ENCODE measurements around the gene FMO3.

The FMO3 gene

DNA sequence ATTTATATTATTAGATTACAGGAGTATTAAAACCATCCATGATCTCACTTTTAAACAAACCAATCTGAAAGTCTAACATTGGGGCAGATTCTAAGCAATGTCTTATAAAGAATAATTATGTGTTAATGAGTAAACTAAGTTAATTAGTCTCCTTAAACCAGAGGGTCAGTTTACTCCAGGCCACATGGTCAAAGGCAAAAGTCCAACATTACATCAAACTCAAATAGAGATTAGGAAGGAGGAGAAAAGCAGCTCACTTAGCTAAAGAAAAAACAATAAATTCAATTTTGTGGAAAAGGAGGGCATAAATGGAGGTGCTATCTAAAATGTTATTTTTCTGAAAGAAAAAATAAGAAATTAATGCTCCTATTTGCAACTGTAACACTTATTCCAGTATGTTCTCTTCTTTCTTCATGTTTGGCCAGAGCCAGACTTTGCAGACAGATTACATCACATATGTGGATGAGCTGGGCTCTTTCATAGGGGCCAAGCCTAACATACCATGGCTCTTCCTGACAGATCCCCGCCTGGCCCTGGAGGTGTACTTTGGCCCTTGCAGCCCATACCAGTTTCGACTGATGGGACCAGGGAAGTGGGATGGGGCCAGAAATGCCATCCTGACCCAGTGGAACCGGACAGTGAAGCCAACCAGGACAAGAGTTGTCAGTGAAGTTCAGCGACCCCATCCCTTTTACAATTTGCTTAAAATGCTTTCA, 70.1 kb downstream of the FMO3 start:
- no peak for FAIRE-seq

DNA sequence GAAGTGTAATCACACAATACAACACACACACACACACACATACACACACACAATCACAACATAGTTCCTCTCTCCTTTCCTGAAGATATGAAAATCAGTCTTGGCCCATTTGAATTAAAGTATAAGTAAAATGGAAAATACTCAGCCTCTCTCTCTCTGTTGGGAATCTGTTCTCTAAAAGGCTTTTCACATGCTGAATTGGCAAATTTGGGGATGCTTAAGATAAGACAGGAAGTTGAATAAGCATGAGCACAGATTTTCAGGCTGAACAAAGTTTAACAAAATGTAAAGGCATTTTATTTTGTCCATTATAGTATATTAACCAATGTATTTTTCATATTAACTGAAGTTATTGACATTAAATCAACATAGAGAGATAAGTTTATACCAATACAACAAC, 70.7 kb downstream of the FMO3 start:
- no peak for FAIRE-seq

DNA sequence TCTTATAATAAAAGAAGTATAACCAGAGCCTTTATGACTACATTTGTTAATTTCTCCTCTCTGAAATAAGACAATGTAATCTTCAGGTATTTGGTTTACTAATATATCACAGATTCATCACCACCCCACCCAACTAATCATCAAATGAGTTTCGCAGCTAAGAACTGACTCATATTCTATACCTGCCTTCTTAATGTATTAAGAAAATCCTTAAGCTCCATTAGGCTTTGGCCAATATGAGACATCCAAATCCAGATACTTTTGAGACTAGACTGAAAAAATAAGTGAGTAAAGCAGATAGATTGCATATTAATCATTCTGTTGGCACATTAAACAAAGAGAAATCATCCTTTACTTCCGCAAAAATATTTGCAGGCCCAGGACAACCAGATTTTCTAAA, 75.7 kb downstream of the FMO3 start:
- FAIRE-seq: no peak
